Measurements from ENCODE around the gene PODNL1.

Gene PODNL1

DNA sequence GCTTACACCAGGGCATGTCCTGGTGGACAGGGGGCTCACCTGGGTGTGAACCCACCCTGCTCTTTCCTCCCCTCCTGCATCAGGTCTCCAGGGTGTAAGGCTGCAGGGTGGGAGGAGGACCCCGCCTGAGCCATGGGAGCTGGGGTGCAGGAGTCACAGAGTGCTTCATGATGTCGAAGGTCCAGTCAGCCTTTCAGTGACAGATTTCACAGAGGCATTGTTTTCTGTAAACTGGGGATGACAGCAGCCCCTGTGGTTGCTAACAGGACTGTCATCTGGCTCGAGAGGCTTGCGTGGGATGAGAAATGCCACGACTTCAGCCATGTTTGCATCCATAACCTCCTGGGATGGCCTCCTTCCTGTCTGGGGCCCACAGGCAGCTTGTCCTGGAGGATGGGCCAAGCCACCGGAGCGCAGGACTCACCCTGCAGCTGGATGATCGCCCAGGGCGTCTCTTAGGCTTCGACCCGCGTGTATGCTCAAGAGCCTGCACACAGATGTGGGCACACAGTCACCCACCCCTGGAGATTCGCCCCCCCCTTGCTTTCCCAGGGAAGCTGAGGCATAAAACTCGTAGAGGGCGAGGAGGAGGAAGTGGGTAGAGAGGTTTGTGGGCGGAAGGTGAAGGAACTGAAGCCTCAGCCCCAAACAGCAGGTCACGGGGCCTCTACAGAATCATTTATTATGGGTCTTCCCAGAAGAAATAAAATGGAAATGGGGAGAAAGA lies 56.4 kb downstream of the PODNL1 start:
- no peaks in the 10 kb centered on the region for H3K27me3 ChIP-seq (ENCODE audit: control insufficient read depth, insufficient read depth, low read length)
- peak overlapping the region; percentile 76 for H2AFZ ChIP-seq
- H3K27ac ChIP-seq: no peak overlapping the region
- no peak overlapping the region for H3K4me3 ChIP-seq (ENCODE audit: low read depth, low read length)
- H3K9me3 ChIP-seq (ENCODE audit: control insufficient read depth, low read length): no peaks in the 10 kb centered on the region
- no peak overlapping the region for H3K4me2 ChIP-seq (ENCODE audit: low read length)
- H3K79me2 ChIP-seq: no peaks in the 10 kb centered on the region
- TF ChIP-seq, protein P1, sequence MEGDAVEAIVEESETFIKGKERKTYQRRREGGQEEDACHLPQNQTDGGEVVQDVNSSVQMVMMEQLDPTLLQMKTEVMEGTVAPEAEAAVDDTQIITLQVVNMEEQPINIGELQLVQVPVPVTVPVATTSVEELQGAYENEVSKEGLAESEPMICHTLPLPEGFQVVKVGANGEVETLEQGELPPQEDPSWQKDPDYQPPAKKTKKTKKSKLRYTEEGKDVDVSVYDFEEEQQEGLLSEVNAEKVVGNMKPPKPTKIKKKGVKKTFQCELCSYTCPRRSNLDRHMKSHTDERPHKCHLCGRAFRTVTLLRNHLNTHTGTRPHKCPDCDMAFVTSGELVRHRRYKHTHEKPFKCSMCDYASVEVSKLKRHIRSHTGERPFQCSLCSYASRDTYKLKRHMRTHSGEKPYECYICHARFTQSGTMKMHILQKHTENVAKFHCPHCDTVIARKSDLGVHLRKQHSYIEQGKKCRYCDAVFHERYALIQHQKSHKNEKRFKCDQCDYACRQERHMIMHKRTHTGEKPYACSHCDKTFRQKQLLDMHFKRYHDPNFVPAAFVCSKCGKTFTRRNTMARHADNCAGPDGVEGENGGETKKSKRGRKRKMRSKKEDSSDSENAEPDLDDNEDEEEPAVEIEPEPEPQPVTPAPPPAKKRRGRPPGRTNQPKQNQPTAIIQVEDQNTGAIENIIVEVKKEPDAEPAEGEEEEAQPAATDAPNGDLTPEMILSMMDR (IDR thresholded peaks at IDR 0.05): no peak
- no peaks in the 10 kb centered on the region for H3K36me3 ChIP-seq (ENCODE audit: control insufficient read depth, insufficient read depth, low read length)
- peaks cover 7% of the 10 kb centered on the region for H3K4me1 ChIP-seq
- H3K9ac ChIP-seq: no peak overlapping the region

DNA sequence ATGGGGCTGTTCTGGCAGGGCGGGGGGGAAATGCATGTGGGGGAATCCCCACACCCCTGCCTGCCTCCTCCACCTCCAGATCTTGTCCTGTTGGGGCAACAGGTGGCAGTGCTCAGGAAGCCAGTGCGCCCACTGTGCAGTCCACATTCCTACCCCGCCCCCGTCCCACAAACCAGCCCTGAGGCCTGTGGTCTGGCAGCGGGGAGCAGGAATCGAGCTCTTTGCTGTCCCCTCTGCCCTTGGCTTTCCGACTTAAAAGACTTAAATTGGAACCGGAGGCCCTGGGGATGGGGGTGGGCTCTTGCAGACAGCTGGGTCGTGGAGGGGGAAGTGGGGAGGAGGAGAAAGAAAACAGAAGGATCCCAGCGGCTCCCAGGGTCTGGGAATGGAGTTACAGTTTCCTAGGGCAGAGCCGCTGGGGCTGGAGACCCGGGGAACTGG lies 56.9 kb downstream of the PODNL1 start:
- Histone ChIP-seq H3K79me2 (no peaks in the 10 kb centered on the region), H3K36me3 (ENCODE audit: control insufficient read depth, insufficient read depth, low read length) (no peaks in the 10 kb centered on the region), H3K4me1 (peaks cover 7% of the 10 kb centered on the region), H2AFZ (no peak overlapping the region), H3K27me3 (ENCODE audit: control insufficient read depth, insufficient read depth, low read length) (no peaks in the 10 kb centered on the region), H3K27ac (no peak overlapping the region), H3K4me2 (ENCODE audit: low read length) (no peak overlapping the region), H3K4me3 (ENCODE audit: low read depth, low read length) (no peak overlapping the region), H3K9me3 (ENCODE audit: control insufficient read depth, low read length) (no peaks in the 10 kb centered on the region), H3K9ac (no peak overlapping the region)
- TF ChIP-seq, protein P1 (IDR thresholded peaks at IDR 0.05): no peak
